Esophagus (tissue), 2 donors: ENCODE data around the gene MACROH2A1. TPM values are rescaled to one million over a fixed set of nuclear protein-coding genes. Genes with fewer than 3 reads are reported as not detected.
A peak's percentile ranks its signal among the peaks of the same experiment; 100 is the strongest.

Experiments
- H3K27ac ChIP-seq, 2 donors: one replicate each; pipeline ENCODE4 v1.5.1; 2013; ENCODE audit warnings: low read depth in 2 of 2, mild to moderate bottlenecking in 2 of 2, inconsistent platforms in 1 of 2, low read length in 1 of 2, moderate library complexity in 1 of 2
- H3K27me3 ChIP-seq, 2 donors: one replicate each; pipeline ENCODE4 v1.6.1; 2013; ENCODE audit warnings: low read length in 2 of 2, control low read depth in 1 of 2, mild to moderate bottlenecking in 1 of 2; ENCODE audit not compliant: insufficient read depth in 2 of 2, control insufficient read depth in 1 of 2
- H3K36me3 ChIP-seq, 2 donors: one replicate each; pipeline ENCODE4 v1.6.1; 2013; ENCODE audit warnings: low read length in 1 of 2; ENCODE audit not compliant: control insufficient read depth in 2 of 2, insufficient read depth in 2 of 2
- H3K4me1 ChIP-seq, 2 donors: one replicate each; pipeline ENCODE4 v1.6.1; 2013; ENCODE audit warnings: low read length in 1 of 2; ENCODE audit not compliant: control insufficient read depth in 2 of 2, insufficient read depth in 2 of 2
- H3K4me3 ChIP-seq, 2 donors: one replicate each; pipeline ENCODE4 v1.5.1; 2013; ENCODE audit warnings: low read length in 2 of 2, mild to moderate bottlenecking in 2 of 2, low read depth in 1 of 2, moderate library complexity in 1 of 2
- H3K9me3 ChIP-seq, 2 donors: one replicate each; pipeline ENCODE4 v1.6.1; 2013; ENCODE audit warnings: mild to moderate bottlenecking in 2 of 2, low read depth in 1 of 2, low read length in 1 of 2, moderate library complexity in 1 of 2; ENCODE audit not compliant: control insufficient read depth in 2 of 2, insufficient read depth in 1 of 2
- WGBS, 2 donors: extraction: QIAGEN DNeasy Blood & Tissue Kit; methylation state at CpG; one replicate each; pipeline ENCODE4 v1.1.7; 2013; 5-methylcytosine and 5-hydroxymethylcytosine counted together
- polyA plus RNA-seq, 2 donors: library from polyadenylated mRNA; stranded (reverse); fragments of 200-250 nt; gene quantifications; one replicate each; pipeline ENCODE4 v1.2.3, GENCODE V29; 2013
- donor health status: healthy with polysubstance abuse.
- donor health status: Bipolar disorder and iron deficiency.

The MACROH2A1 gene
- polyA plus RNA-seq = 100 to 1,000 TPM; 210 to 233 TPM

DNA sequence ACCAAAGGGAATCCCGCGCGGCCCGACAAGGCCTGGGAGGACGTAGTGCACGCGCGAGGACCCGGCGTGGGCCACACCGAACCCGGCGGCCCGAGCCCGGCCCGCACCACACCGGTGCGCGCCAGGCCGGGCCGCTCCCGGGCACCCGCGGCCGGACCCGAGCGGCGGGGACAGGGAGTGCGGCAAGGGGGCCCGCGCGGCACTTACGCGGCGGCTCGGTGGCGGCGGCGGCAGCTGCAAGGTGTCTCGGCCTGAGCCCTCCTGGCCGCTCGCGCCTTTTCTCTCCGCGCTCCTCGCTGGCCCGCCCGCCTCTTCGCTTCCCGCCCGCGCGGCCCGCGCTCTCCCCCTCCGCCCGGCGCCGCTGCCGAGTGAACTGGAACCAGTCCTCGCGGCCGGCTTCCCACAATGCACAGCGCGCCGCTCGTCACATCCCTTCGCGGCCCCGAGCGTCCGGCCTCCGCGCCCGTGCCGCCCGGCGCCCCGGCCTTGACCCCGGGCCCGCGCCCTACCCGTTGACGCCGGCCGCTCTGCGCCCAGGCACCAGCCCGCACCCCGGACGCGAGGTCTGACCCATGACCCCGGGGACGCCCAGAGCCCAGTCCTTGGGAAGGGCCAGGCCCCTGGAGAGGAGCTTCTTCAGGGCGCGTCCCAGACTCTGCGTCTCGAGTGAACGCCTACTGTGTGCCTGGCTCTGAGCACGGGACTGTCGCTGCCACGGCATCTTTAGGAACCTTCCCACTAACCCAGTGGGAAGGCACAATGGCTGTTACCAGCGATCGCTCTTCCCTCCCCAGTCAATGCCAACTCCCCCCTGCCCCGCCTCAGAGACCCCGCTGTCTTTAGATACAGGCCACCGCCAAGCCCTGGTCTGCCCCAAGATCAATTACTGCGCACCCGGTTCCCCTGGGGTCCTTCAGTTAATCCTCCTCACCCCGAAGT is at the start of gene MACROH2A1:
TSS of gene MACROH2A1 (minus strand) at position 377 of the 939 bp plus-strand sequence. CDS start 10,138 bp downstream, outside the sequence.
- no peaks in the 10 kb centered on the region for H3K9me3 ChIP-seq
- H3K4me3 ChIP-seq = peak within 1 kb of the TSS; percentile 76 to 90
- H3K36me3 ChIP-seq = no peaks in the 10 kb centered on the region
- peaks cover 1 to 10% of the 10 kb centered on the region in 2 donors for H3K4me1 ChIP-seq
- H3K27me3 ChIP-seq = no peaks in the 10 kb centered on the region
- H3K27ac ChIP-seq = peak within 1 kb of the TSS; percentile 85 to 90
- 1% methylated on average over 75 to 109 of the region's 109 CpGs for WGBS, 2 donors

DNA sequence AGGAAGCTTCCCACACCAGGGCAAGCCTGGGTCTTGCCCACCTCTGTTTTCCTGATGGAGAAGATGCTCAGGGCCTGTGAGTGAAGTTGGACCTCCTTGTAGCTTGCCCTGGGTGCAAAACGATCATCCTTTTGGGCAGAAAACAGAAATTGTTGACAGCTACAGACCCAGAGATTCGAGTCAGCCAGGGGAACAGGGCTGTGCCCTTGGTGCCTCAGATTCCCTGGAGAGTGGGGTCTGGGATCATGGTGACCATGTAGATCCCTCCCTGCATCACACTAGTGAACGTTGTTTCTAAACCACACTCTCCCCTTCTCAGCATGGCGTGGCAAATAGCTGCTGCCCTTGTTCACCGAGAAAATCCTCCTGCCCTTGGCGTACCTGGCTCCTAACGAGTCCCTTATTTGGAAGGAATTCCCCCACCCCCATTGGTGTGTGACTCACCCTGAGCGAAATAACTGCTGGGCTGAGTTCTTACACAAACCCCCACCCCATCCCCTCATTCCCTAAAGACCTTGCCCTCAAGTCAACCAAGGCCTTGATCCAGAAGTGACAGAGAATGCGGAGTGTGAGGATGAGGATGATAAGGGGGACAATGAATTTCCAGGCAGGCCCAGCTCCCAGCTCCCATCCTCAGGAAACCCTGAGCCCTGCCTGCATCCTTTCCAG is 49.2 kb upstream of the MACROH2A1 start:
- WGBS, 2 donors = 61 to 67% methylated on average over 9 of the region's 9 CpGs
- no peak overlapping the region for H3K4me3 ChIP-seq
- H3K4me1 ChIP-seq = no peaks in the 10 kb centered on the region
- H3K36me3 ChIP-seq = no peaks in the 10 kb centered on the region
- H3K27me3 ChIP-seq = no peaks in the 10 kb centered on the region
- no peak overlapping the region for H3K27ac ChIP-seq
- no peaks in the 10 kb centered on the region for H3K9me3 ChIP-seq

DNA sequence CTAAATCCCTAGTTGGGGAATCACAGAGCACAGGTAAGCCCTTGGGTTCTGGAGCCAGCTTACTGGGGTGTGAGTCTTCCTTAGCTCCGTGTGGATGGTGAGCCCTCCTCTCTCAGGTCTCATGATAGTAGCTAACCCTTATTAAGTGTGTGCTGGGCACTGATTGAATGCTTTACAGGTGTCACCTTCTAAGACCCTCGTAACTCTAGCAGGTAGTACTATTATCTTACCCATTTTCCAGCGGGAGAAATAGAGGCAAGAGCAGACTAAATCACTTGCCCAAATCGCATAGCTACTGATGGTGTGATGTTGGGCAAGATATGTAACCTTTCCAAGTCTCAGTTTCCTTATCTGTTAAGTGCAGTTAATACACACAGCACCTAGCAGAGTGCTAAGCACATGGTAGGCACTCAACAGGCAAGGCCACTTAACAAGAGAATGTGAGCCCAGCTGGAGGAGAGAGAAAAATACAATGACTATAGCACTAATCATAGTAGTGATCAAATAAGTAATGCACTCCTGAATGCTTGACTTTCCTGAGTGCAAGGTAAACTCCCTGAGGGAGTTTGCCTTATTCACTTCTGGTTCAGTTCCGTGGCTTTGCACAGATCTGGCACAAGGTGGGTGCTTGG is 48.4 kb upstream of the MACROH2A1 start, which contains the start of gene DCANP1:
TSS of gene DCANP1 (minus strand) at position 51 of the 632 bp plus-strand sequence. CDS start 240 bp downstream, outside the sequence.
- WGBS, 2 donors = 82 to 83% methylated on average over 5 of the region's 5 CpGs
- no peak within 1 kb of the TSS for H3K27ac ChIP-seq
- H3K27me3 ChIP-seq = no peaks in the 10 kb centered on the region
- H3K36me3 ChIP-seq = no peaks in the 10 kb centered on the region
- no peaks in the 10 kb centered on the region for H3K9me3 ChIP-seq
- H3K4me3 ChIP-seq = no peak within 1 kb of the TSS
- H3K4me1 ChIP-seq = no peaks in the 10 kb centered on the region

DNA sequence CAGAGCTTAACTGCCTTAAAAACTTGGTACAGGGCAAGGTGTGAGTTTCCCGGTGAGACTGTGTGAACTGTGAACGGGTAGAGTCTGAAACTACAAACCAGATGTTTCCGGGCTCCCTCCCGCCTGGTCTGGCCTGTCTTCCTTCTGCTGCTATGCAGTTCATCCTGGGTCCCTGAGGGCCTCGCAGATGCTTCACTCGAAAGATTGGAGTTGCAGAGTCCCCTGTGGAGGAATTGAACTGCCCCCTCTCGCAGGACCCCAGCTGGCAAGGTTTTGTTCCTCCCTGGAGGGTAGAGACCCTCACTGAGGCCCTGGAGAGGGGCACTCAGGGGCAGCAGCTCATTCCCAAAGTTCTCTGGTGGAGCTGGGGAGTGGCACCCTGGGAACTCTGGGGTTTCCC is 47.6 kb upstream of the MACROH2A1 start:
- no peaks in the 10 kb centered on the region for H3K9me3 ChIP-seq
- H3K4me3 ChIP-seq = no peak overlapping the region
- 62 to 74% methylated on average over 7 of the region's 7 CpGs for WGBS, 2 donors
- H3K36me3 ChIP-seq = no peaks in the 10 kb centered on the region
- peaks cover 0 to 1% of the 10 kb centered on the region in 2 donors for H3K4me1 ChIP-seq
- H3K27me3 ChIP-seq = no peaks in the 10 kb centered on the region
- no peak overlapping the region for H3K27ac ChIP-seq

DNA sequence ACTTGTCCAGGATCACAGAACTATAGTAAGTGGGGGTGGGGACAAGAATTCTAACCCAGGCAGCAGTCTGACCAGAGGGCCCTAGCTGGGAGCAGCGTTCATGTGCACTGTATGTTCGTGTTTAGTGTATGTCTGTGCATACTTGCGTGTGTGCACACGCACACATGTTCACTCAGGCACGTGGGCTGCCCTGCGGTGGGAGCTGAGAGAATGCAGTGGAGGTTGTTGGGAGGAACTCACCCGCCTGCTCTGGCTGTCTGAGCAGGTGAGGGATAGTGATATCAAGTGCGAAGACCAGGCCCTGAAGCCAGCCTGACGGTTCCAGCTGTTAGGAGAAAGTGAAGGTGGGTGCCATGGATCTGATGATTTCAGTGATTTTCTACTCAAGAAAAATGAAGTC is 47.2 kb upstream of the MACROH2A1 start:
- Histone ChIP-seq H3K27ac (no peak overlapping the region), H3K9me3 (no peaks in the 10 kb centered on the region), H3K4me1 (peaks cover 0 to 2% of the 10 kb centered on the region in 2 donors), H3K36me3 (no peaks in the 10 kb centered on the region), H3K4me3 (no peak overlapping the region), H3K27me3 (no peaks in the 10 kb centered on the region)
- 81 to 92% methylated on average over 9 of the region's 9 CpGs for WGBS, 2 donors

DNA sequence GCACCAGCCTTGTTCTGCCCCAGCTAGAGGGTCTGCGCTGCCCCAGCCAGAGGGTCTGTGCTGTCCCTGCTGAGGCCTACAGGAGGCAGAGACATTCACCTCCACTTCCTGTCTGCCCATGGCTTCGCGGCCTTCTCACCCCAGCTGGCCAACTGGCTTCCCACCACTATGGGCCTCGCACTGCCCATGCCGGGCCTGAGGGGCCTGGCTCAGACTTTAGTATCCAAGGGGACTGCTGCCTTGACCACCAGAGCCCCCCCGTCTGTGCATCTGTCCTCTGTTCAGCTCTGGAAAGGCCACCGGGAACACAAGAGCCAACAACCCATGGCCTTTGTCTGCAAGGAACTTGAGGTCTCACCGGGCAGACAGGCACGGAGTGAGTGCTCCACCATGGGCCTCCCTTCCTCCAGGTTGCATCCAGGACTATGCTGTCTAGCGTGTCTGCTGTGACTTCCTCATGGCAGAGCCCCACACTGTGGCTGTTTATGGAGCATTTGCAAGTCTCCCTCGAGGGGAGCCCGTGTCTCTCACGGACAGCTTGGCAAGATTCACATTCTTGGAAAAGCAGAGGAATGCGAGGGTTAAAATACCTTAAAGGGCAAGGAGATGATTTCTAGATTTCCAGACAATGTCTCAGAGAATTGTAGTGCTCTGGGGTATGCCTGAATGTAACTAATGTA is 46.4 kb upstream of the MACROH2A1 start:
- H3K4me1 ChIP-seq = peaks cover 0 to 2% of the 10 kb centered on the region in 2 donors
- no peaks in the 10 kb centered on the region for H3K27me3 ChIP-seq
- no peaks in the 10 kb centered on the region for H3K36me3 ChIP-seq
- H3K27ac ChIP-seq = no peak overlapping the region
- no peak overlapping the region for H3K4me3 ChIP-seq
- no peaks in the 10 kb centered on the region for H3K9me3 ChIP-seq
- WGBS, 2 donors = 87 to 90% methylated on average over 14 of the region's 14 CpGs

DNA sequence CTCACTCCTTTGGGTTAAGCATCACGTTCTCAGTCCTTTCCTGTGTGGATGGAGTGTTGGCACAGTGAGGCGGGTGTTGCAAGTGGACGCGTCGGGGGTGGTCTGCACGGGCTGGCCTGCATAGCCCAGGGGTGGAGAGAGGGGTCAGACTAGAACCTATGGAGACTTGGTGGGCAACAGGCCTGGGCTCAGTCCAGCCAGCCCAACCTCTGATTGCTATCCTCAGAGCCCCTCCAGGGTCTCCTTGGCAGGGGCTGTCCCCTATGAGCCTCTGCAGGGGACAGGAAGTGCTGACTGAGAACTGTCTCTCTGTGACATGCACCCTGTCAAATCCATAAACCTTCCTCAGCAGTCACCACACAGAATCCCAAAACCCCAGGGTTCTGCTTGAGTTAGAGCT is 45.9 kb upstream of the MACROH2A1 start:
- no peak overlapping the region for H3K27ac ChIP-seq
- H3K36me3 ChIP-seq = no peaks in the 10 kb centered on the region
- no peak overlapping the region for H3K4me3 ChIP-seq
- peaks cover 0 to 2% of the 10 kb centered on the region in 2 donors for H3K4me1 ChIP-seq
- no peaks in the 10 kb centered on the region for H3K27me3 ChIP-seq
- 87 to 92% methylated on average over 6 of the region's 6 CpGs for WGBS, 2 donors
- no peaks in the 10 kb centered on the region for H3K9me3 ChIP-seq

DNA sequence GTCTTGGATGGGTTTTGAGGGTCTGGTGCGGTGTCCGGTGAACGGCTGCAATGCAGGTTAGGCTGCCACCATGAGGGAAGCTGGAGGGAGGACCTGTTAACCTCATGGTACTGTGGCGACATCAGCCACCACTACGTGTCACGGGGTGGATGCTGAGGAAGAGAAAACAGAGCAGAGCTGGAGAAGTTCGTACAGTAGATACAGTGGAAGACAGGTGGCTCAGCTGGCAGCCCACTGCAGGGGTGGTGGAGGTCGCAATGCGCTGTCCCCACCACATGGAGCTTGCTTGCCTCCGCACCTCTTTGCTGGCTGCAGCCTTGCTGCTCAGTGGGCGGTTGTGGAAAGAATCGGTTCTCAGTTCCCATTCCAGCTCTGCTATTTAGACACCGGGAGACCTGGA is 45.3 kb upstream of the MACROH2A1 start:
- no peaks in the 10 kb centered on the region for H3K9me3 ChIP-seq
- H3K4me1 ChIP-seq = peaks cover 0 to 2% of the 10 kb centered on the region in 2 donors
- WGBS, 2 donors = 85 to 89% methylated on average over 13 of the region's 13 CpGs
- H3K36me3 ChIP-seq = no peaks in the 10 kb centered on the region
- no peaks in the 10 kb centered on the region for H3K27me3 ChIP-seq
- H3K4me3 ChIP-seq = no peak overlapping the region
- no peak overlapping the region for H3K27ac ChIP-seq
